Tibial nerve (tissue), 4 donors: ENCODE results near the gene G3BP2. TPM values are rescaled to one million over a fixed set of nuclear protein-coding genes. Genes with fewer than 3 reads are reported as not detected.
"Not testable (repeated sequence)": the region's sequence is repeated elsewhere in the genome, so short reads cannot be mapped to it uniquely, and the experiment has no call there.

Source experiments
- DNase-seq, 2 donors: peaks; one replicate each; pipeline ENCODE4 v3.0.0-alpha.2; 2019; ENCODE audit warnings: low spot score in 2 of 2
- H3K27ac ChIP-seq, 4 donors: fragments of 200-600 bp; sonication (generic) in 3 of 4; one replicate each; pipeline ENCODE4 v1.5.1; 2017 to 2019; ENCODE audit warnings: mild to moderate bottlenecking in 1 of 4
- H3K27me3 ChIP-seq, 2 donors: fragments of 200-600 bp; sonication (generic) in 1 of 2; one replicate each; pipeline versions ENCODE4 v1.5.1 to v1.6.0; 2017 to 2019
- H3K36me3 ChIP-seq, 3 donors: fragments of 200-600 bp; sonication (generic); one replicate each; pipeline ENCODE4 v1.5.1; 2018 to 2019
- H3K4me1 ChIP-seq, 4 donors: fragments of 200-600 bp; sonication (generic) in 3 of 4; one replicate each; pipeline ENCODE4 v1.5.1; 2017 to 2019
- H3K4me3 ChIP-seq, 4 donors: fragments of 200-600 bp; sonication (generic) in 3 of 4; one replicate each; pipeline ENCODE4 v1.5.1; 2017 to 2019; ENCODE audit warnings: mild to moderate bottlenecking in 1 of 4, moderate library complexity in 1 of 4
- H3K9me3 ChIP-seq, 4 donors: fragments of 200-600 bp; sonication (generic) in 3 of 4; one replicate each; pipeline ENCODE4 v1.5.1; 2017 to 2019
- CTCF ChIP-seq, 5 experiments: fragments of 200-600 bp in 3 of 5; fragments of 450-650 bp in 2 of 5; sonication (generic) in 3 of 5; IDR thresholded peaks; one replicate each; pipeline ENCODE4 v1.5.1; 2016 to 2019; ENCODE audit warnings: antibody characterized with exemption in 5 of 5, mild to moderate bottlenecking in 3 of 5, moderate library complexity in 2 of 5
- EP300 ChIP-seq, 2 donors: sonication (generic); formaldehyde crosslinking; IDR thresholded peaks; one replicate each; pipeline ENCODE4 v1.6.1; 2017; ENCODE audit warnings: antibody characterized with exemption in 2 of 2, mild to moderate bottlenecking in 1 of 2
- POLR2A ChIP-seq, 2 donors: fragments of 450-650 bp; IDR thresholded peaks; one replicate each; pipeline ENCODE4 v1.6.1; 2017; ENCODE audit warnings: antibody characterized with exemption in 2 of 2, mild to moderate bottlenecking in 2 of 2, moderate library complexity in 2 of 2
- whole genome bisulfite sequencing, 2 donors: methylation state at CpG; one replicate each; pipeline ENCODE4 v1.1.5; 2018; 5-methylcytosine and 5-hydroxymethylcytosine counted together
- total RNA-seq, 4 donors: library from RNA; depleted of rRNA; stranded (reverse); fragments of >200 nt; gene quantifications; one replicate each; pipeline ENCODE4 v1.1.0, GENCODE V29; 2016

G3BP2 gene
- total RNA-seq, 4 donors from 2014 or later = 48.7 to 70.1 (median 56.6) TPM

GRCh38 chr4:75666299-75666698, 6.9 kb downstream of the G3BP2 start:
- Histone ChIP-seq H3K4me1 (peaks cover 0 to 40% (median 13%) of the 10 kb centered on the region in 4 donors), H3K9me3 (no peaks in the 10 kb centered on the region), H3K27me3 (no peaks in the 10 kb centered on the region), H3K4me3 (no peak overlapping the region), H3K27ac (no peak overlapping the region), H3K36me3 (peaks cover 0 to 8% (median 0%) of the 10 kb centered on the region in 3 donors)
- WGBS, 2 donors = 79 to 82% methylated on average over 4 of the region's 4 CpGs
- no peak for DNase-seq
- TF ChIP-seq EP300 (IDR thresholded peaks at IDR 0.05) (no peak), CTCF (IDR thresholded peaks at IDR 0.05) (no peak), POLR2A (IDR thresholded peaks at IDR 0.05) (no peak)

GRCh38 chr4:75664604-75665003, 8.6 kb downstream of the G3BP2 start:
- 96 to 97% methylated on average over 3 of the region's 3 CpGs for whole genome bisulfite sequencing, 2 donors
- H3K27ac ChIP-seq, DNase-seq, H3K9me3 ChIP-seq, H3K27me3 ChIP-seq, H3K4me3 ChIP-seq: not testable (repeated sequence)
- peaks cover 0 to 14% (median 0%) of the 10 kb centered on the region in 3 donors for H3K36me3 ChIP-seq
- peaks cover 0 to 30% (median 3%) of the 10 kb centered on the region in 4 donors for H3K4me1 ChIP-seq

GRCh38 chr4:75662626-75663025, 10.6 kb downstream of the G3BP2 start:
- TF ChIP-seq POLR2A (IDR thresholded peaks at IDR 0.05) = no peak
- TF ChIP-seq CTCF (IDR thresholded peaks at IDR 0.05) = no peak
- no peak for TF ChIP-seq EP300 (IDR thresholded peaks at IDR 0.05)
- no peak overlapping the region for H3K4me3 ChIP-seq
- peaks cover 0 to 18% (median 3%) of the 10 kb centered on the region in 4 donors for H3K4me1 ChIP-seq
- 69 to 79% methylated on average over 2 of the region's 2 CpGs for WGBS, 2 donors
- H3K36me3 ChIP-seq = peaks cover 0 to 28% (median 4%) of the 10 kb centered on the region in 3 donors
- no peak overlapping the region for H3K27ac ChIP-seq
- H3K9me3 ChIP-seq = no peaks in the 10 kb centered on the region
- H3K27me3 ChIP-seq = no peaks in the 10 kb centered on the region
- no peak for DNase-seq

- H3K4me1 ChIP-seq = peaks cover 0 to 10% (median 0%) of the 10 kb centered on the region in 4 donors
- no peaks in the 10 kb centered on the region for H3K9me3 ChIP-seq
- no peak for DNase-seq
- H3K27me3 ChIP-seq = no peaks in the 10 kb centered on the region
- H3K4me3 ChIP-seq = no peak overlapping the region
- WGBS, 2 donors = 65 to 68% methylated on average over 2 of the region's 2 CpGs
- H3K27ac ChIP-seq = no peak overlapping the region
- peaks cover under 1 to 42% (median 5%) of the 10 kb centered on the region in 3 donors for H3K36me3 ChIP-seq
- TF ChIP-seq CTCF (IDR thresholded peaks at IDR 0.05) (no peak), EP300 (IDR thresholded peaks at IDR 0.05) (no peak), POLR2A (IDR thresholded peaks at IDR 0.05) (no peak)
Observed at GRCh38 chr4:75660491-75660890, 12.7 kb downstream of the G3BP2 start.

GRCh38 chr4:75659512-75660031, 13.6 kb downstream of the G3BP2 start:
- Histone ChIP-seq H3K4me3 (no peak overlapping the region), H3K4me1 (peaks cover 0 to 7% (median 0%) of the 10 kb centered on the region in 4 donors), H3K27ac (no peak overlapping the region), H3K36me3 (peaks cover 3 to 51% (median 5%) of the 10 kb centered on the region in 3 donors), H3K27me3 (no peaks in the 10 kb centered on the region), H3K9me3 (no peaks in the 10 kb centered on the region)
- 88 to 91% methylated on average over 1 of the region's 1 CpG for WGBS, 2 donors
- TF ChIP-seq CTCF (IDR thresholded peaks at IDR 0.05) = no peak
- TF ChIP-seq EP300 (IDR thresholded peaks at IDR 0.05) = no peak
- TF ChIP-seq POLR2A (IDR thresholded peaks at IDR 0.05) = no peak
- no peak for DNase-seq
